HAP-1 (cell line): ENCODE results near the gene TRABD.

Experiments
- DNase-seq, 2 experiments: peaks; one replicate each; pipeline ENCODE4 v3.0.0-alpha.2; 2016 to 2020; ENCODE audit warnings: low spot score in 2 of 2
- H3K27me3 ChIP-seq: fragments of 250-450 bp; sonication (Bioruptor Pico); 2 replicates; pipeline ENCODE4 v1.5.1; 2020; ENCODE audit warnings: low read depth, mild to moderate bottlenecking, moderate library complexity
- H3K36me3 ChIP-seq: fragments of 250-450 bp; sonication (Bioruptor Pico); replicated peaks from 2 replicates; pipeline ENCODE4 v1.5.1; 2020; ENCODE audit warnings: mild to moderate bottlenecking
- H3K4me1 ChIP-seq: fragments of 250-450 bp; sonication (Bioruptor Pico); 2 replicates; pipeline ENCODE4 v1.5.1; 2020; ENCODE audit warnings: mild to moderate bottlenecking
- H3K4me3 ChIP-seq: fragments of 250-450 bp; sonication (Bioruptor Pico); 2 replicates; pipeline ENCODE4 v1.5.1; 2020; ENCODE audit warnings: mild to moderate bottlenecking, moderate library complexity
- H3K9me3 ChIP-seq: fragments of 250-450 bp; sonication (Bioruptor Pico); 2 replicates; pipeline ENCODE4 v1.5.1; 2020; ENCODE audit warnings: mild to moderate bottlenecking, moderate library complexity
- in situ Hi-C: fragments of 300-500 bp; cut with MboI; formaldehyde crosslinking; loops from 3 replicates; pipeline ENCODE4 v1.14.3; 2020; ENCODE audit warnings: low sequenced_read_pairs, inconsistent platforms, mixed read lengths

The TRABD gene

DNA sequence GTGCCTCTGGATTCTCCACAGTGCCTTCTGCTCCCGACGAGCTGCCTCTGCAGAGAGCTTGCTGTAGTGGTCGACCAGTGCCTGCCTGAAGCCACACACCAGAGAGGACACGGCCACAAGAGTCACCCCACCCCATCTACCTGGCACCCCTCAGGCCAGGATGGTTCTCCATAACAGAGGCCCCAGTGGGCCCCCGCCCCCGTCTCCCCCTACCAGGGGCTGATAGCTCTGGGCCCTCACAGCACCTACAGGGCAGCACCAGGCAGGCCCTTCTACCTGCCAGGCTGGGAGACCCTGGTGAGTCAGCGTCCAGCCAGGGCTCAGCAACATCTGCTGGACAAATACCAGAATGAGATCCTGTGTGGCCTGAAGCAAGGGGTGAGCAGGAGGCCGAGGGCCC lies 36.8 kb downstream of the TRABD start:
- Histone ChIP-seq H3K4me3 (no peak overlapping the region), H3K4me1 (no peaks in the 10 kb centered on the region), H3K36me3 (peaks cover 64% of the 10 kb centered on the region), H3K27me3 (no peaks in the 10 kb centered on the region), H3K9me3 (no peaks in the 10 kb centered on the region)
- in situ Hi-C loops = no loop called here
- DNase-seq = no peak

DNA sequence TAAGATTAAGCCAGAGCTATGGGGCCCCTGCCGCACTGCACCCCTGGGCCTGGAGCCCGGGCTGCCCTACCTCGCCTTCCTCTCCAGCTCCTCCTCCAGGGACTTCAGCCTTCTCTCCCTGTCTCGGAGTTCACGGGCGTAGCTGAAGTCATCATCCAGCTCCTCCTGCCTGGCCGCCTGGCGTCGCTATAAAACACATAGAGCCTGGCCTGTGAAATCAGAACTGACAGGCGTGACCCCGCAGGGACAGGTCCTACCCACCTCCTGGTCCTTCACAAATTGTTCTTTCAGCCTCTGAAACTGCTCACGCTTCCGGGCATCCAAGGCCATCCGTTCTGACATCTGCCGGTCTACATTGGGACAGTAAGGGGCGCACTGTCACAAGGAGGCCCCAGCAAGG lies 38.4 kb downstream of the TRABD start:
- H3K27me3 ChIP-seq = no peaks in the 10 kb centered on the region
- no peaks in the 10 kb centered on the region for H3K9me3 ChIP-seq
- no peak for DNase-seq
- no peaks in the 10 kb centered on the region for H3K4me1 ChIP-seq
- H3K4me3 ChIP-seq = no peak overlapping the region
- peaks cover 49% of the 10 kb centered on the region for H3K36me3 ChIP-seq
- in situ Hi-C loops = no loop called here

DNA sequence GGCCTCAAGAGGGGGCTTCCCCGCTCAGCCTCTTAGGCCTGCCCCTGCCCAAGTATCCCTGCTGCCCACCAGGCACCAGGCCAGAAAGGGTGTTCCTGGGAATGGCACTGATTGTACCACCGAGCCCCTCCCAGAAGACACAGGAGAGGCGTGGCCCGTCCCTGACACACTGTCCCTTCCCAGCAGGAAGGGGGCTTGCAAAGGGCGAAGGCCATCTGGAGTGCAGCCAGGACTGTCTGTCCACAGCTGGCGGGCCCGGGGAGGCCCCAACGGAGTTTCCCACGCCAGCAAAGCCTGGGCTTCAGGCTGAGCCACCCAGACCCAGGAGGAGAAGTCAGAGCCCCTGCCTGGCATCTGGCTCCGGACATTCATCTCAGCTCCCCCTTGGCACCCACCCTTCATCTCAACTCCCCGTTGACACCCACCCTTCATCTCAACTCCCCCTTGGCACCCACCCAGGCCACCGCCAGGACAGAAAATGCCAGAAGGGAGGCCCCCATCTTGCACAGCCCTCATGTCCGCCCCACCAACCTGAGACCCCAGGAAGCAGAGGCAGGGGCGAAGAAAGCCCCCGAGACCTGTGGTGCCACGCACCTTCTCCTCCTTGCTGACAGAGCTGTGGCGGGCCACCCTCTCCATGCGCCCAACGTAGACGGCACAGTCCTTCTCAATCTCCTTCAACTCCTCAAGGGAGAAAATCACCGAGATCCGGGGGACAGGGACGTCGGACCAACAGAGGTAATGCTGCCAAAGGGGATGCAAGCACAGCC lies 39.7 kb downstream of the TRABD start:
- in situ Hi-C loops = no loop called here
- H3K4me1 ChIP-seq = no peaks in the 10 kb centered on the region
- no peak for DNase-seq
- no peak overlapping the region for H3K4me3 ChIP-seq
- no peaks in the 10 kb centered on the region for H3K27me3 ChIP-seq
- no peaks in the 10 kb centered on the region for H3K9me3 ChIP-seq
- H3K36me3 ChIP-seq = peaks cover 45% of the 10 kb centered on the region

DNA sequence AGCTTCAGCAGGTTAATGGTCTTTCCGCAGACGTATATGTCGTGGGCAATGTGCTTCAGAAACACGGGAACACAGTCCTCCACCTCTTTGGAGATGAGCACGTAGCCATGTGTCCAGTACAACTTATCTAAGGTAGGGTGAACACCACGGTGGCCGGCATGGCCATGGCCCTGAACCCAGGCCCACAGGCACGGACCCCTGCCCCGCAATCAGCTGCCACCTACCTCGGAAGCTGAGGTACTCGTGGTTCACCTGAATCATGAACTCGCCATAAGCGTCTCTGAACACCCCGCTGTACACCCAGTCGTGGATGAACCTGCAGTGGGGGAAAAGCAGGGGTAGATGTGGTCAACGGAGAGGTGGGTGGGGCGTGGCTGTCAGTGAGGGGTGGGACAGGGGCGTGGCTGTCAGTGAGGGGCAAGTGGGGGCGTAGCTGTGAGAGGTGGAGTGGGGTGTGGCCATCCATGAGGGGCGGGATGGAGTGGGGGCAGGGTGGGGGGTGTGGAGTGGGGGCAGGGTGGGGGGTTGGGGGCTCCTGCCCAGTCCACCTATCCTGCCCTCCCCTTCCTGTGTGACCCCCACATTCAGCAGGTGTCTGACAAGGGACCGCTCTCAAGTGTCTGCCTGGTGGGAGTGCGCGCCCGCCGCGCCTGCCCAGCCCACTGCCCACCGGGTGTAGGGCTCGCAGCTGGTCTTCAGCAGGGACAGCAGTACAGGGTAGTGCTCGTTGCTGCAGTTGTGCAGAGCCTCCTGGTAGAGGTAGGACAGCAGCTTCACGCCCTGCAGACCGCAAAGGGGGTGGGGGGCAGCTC lies 40.6 kb downstream of the TRABD start:
- H3K9me3 ChIP-seq = no peaks in the 10 kb centered on the region
- H3K27me3 ChIP-seq = no peaks in the 10 kb centered on the region
- DNase-seq = no peak
- peaks cover 42% of the 10 kb centered on the region for H3K36me3 ChIP-seq
- in situ Hi-C loops = no loop called here
- no peaks in the 10 kb centered on the region for H3K4me1 ChIP-seq
- H3K4me3 ChIP-seq = no peak overlapping the region

DNA sequence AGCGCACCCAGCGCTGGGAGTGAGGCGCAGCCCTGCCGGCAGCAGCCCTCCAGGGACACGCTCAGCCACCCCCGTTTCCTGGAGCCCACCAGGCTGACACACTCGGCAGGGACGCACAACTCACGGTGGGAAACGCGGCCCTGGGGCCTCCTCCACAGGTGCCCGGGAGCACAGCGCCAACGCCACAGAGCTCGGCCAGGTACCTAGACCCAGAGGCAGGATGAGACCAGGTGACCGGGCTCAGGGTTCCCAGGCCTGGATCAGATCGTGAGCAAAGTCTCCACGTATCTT lies 41.1 kb downstream of the TRABD start:
- Histone ChIP-seq H3K4me3 (no peak overlapping the region), H3K4me1 (no peaks in the 10 kb centered on the region), H3K36me3 (peaks cover 36% of the 10 kb centered on the region), H3K9me3 (no peaks in the 10 kb centered on the region), H3K27me3 (no peaks in the 10 kb centered on the region)
- in situ Hi-C loops = no loop called here
- DNase-seq = no peak

DNA sequence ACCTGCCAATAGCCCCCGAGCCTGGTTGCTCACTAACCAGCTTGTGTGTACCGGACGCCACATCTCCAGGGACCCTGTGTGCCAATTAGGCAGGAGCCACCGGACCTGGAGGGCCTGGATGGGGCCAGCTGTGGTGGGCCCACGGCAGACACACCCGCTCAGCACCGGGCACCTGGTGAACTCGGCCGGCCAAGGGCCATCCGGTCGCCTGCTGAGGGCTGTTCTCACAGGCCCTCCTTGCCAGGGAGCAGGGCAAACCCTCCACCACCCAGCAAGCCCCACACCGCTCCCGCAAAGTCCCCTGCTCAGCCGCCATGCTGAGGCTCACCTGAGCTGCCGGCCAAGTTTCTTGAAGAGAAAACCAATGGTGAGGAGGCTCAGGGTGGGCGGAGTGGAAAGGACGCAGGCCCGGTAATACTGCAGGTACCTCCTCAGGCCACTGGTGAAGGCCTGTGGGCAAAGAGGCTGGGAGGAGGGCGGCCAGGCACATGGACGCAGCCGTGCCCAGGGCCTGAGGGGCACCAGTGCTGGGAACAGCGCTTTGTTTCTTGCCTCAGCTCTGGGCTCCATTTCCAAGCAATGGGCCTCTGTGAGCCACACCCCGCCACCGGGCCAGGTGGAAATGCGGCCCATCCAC lies 42.0 kb downstream of the TRABD start:
- no peaks in the 10 kb centered on the region for H3K9me3 ChIP-seq
- in situ Hi-C loops = no loop called here
- peaks cover 28% of the 10 kb centered on the region for H3K36me3 ChIP-seq
- no peaks in the 10 kb centered on the region for H3K4me1 ChIP-seq
- DNase-seq = no peak
- no peaks in the 10 kb centered on the region for H3K27me3 ChIP-seq
- H3K4me3 ChIP-seq = no peak overlapping the region

DNA sequence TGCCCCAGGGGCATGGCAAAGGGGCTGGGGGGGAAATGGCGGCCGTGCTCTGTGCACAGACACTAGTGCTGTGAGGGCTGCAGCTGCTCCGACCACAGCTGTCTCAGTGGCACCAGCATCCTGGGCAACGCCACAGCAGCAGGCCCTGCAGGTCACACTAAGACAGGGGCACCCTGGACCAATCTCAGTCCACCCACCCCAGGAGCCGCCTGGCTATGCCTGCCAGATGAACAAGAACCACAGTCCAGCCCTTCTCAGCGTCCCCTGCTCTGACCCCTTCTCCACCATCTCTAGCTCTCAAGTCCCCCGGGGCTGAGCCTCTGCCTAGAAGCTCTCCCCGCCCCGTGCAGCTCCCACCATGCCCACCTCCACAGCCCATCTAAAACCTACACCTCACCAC lies 42.7 kb downstream of the TRABD start:
- no peak overlapping the region for H3K4me3 ChIP-seq
- DNase-seq = no peak
- H3K27me3 ChIP-seq = no peaks in the 10 kb centered on the region
- H3K36me3 ChIP-seq = peaks cover 21% of the 10 kb centered on the region
- H3K9me3 ChIP-seq = no peaks in the 10 kb centered on the region
- in situ Hi-C loops = no loop called here
- no peaks in the 10 kb centered on the region for H3K4me1 ChIP-seq

DNA sequence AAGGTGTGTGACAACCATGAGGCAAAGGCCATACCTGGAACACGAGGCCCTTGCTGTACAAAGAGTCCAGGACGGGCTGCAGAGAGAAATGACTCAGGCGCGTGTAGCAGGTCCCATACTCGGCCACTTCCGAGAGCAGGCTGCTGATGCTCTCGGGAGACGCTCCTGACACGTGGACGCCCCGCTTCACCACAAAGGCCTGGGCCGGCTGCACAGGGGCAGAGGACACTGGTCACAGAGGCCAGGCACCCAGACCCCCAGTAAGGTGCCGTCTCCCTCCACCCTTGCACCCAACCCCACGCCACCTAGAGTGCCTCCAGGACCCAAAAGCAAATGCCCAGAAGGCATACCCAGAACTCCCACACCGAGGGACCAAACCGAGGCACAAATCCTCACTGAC lies 43.7 kb downstream of the TRABD start:
- no peak for DNase-seq
- in situ Hi-C loops = no loop called here
- H3K4me3 ChIP-seq = no peak overlapping the region
- H3K9me3 ChIP-seq = no peaks in the 10 kb centered on the region
- peaks cover 15% of the 10 kb centered on the region for H3K36me3 ChIP-seq
- H3K4me1 ChIP-seq = no peaks in the 10 kb centered on the region
- H3K27me3 ChIP-seq = no peaks in the 10 kb centered on the region

DNA sequence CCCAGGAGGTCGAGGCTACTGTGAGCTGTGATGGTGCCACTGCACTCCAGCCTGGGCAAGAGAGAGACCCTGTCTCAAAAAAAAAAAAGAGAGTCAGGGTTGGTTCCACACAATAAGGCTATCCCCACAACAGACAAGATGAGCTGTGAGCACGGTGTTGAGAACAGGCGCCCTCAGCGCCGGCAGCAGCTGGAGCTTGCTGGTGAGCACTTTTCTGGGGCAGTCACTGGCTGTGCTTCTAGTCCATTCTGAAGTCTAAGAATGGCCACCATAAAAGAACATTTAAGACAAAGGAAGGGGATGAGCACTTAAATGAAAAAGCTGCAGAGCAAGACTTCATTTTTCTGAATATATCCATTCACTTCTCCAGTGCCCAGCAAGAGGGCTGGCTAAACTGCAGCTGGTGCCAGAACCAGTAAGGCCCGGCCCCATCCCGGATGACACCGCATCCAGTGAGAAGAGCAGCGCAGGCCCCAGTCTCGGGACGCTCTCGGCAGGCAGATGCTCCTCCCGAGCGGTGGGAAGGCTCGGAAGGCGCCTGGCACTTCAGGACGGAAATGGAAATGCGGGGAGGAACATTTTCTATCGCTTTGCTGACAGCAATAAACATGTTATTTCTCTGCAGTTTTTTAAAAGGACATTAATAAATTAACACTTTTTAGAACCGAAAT lies 46.9 kb downstream of the TRABD start:
- Histone ChIP-seq H3K4me1 (no peaks in the 10 kb centered on the region), H3K36me3 (0 out of 2 replicates have a peak, but pooled peaks cover 6% of the 10 kb centered on the region), H3K9me3 (no peaks in the 10 kb centered on the region), H3K4me3 (no peak overlapping the region), H3K27me3 (no peaks in the 10 kb centered on the region)
- in situ Hi-C loops = no loop called here
- no peak for DNase-seq

DNA sequence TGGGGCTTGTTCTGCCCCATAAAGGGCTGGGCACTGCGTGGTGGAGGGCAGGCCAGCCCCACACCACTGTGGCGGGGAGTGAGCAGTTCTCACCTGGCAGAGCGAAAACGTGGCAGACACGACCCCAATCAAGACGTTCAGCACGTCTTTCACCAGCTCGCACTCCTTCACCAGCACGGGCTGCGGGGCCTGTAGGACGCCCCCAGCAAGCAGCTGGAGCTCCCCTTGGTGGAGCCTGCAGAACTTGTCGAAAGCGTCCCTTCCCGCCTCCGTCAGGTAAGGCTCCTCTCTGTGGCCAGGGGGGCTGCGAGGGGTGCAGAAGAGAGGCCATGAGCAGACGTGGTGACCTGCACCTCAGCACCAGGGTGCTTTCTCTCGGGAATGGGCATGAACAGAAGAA lies 47.5 kb downstream of the TRABD start:
- in situ Hi-C loops = no loop called here

DNA sequence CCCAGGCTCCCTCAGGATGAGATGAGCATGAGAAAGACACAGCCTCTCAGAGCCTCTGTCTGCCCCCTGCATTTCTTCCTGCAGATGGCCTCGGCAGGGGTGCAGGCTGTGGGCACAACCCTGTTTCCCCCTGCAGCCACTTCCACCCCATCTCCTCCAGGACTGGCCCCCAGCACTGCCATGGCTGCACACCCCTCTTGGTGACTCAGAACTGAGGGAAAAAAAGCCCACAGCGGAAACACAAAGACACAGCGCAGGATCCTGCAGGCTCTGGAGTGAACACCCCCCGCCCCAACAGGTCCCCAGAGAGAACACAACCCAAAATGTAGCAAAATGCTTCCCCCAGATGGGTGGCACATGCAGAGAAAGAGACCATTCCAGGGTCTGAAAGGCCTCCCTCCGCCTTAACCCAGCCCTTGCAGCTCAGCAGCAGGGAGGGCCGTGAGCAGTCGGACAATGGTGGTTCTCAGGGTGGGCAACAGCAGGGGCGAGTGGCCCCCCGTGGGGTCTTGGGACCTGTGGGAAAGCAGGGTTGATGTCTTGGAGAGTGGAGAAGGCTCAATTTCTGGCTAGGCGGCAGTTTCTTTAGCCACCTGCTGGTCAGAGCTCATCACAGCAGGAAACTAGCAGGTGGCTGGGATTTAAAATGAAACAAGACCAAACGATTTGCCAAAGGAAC lies 51.2 kb downstream of the TRABD start:
- Histone ChIP-seq H3K4me1 (peaks cover 3% of the 10 kb centered on the region; the same call in 1 of the 2 replicates), H3K4me3 (no peak overlapping the region), H3K36me3 (0 out of 2 replicates have a peak, but pooled peaks cover 5% of the 10 kb centered on the region), H3K9me3 (no peaks in the 10 kb centered on the region), H3K27me3 (no peaks in the 10 kb centered on the region)
- no peak for DNase-seq
- in situ Hi-C loops = no loop called here

More for the DNA sequence above, 47.5 kb downstream of the TRABD start:
- Histone ChIP-seq H3K36me3 (0 out of 2 replicates have a peak, but pooled peaks cover 6% of the 10 kb centered on the region), H3K4me3 (no peak overlapping the region), H3K27me3 (no peaks in the 10 kb centered on the region), H3K9me3 (no peaks in the 10 kb centered on the region), H3K4me1 (no peaks in the 10 kb centered on the region)
- DNase-seq = no peak

DNA sequence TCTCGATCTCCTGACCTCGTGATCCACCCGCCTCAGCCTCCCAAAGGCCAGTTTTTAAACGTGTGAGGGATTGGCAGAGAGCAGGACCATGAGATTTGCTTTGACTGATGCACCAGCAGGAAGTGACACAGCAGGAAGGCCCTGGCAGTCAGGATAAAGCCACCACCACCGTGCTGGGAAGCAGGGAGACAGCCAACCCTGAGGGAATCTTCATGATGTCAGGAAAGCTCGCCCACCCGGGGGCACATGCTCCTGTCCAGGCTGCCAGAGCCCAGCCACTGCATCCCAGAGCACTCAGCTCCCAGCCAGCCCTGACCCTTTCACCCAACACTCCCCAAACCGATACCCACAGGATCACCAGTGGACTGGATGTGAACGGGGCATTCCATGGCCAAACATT lies 53.0 kb downstream of the TRABD start:
- in situ Hi-C loops = no loop called here
- DNase-seq = no peak
- no peak overlapping the region for H3K4me3 ChIP-seq

DNA sequence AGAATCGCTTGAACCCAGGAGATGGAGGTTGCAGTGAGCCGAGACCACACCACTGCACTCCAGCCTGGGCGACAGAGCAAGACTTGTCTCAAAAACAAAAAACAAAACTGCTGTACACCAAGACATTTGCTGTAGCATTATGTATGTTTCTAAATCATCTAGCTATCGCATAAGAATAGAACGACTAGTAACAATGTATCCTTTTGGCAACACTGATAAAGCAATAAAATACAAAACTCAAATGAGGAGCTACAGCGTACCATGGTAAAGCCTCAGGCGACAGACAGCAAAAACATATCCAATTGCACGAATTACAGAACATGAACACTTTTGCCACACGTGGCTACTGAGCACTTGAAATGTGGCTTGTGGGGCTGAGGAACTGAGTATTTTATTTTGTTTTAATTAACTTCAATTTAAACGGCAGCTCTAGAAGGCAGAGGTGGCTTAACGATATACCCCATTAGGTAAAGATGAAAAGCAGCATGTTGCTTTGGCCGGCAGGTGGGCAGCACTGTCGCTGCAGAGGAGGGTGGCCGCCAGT lies 56.8 kb downstream of the TRABD start:
- Histone ChIP-seq H3K4me3 (peak overlapping the region; percentile 100), H3K4me1 (peaks cover 3% of the 10 kb centered on the region; the same call in 1 of the 2 replicates), H3K36me3 (peaks cover 31% of the 10 kb centered on the region), H3K27me3 (no peaks in the 10 kb centered on the region), H3K9me3 (no peaks in the 10 kb centered on the region)
- DNase-seq = peak in 1 of 2 experiments; percentile 11
- in situ Hi-C loops = no loop called here

More for the DNA sequence above, 53.0 kb downstream of the TRABD start:
- Histone ChIP-seq H3K36me3 (0 out of 2 replicates have a peak, but pooled peaks cover 5% of the 10 kb centered on the region), H3K4me1 (peaks cover 3% of the 10 kb centered on the region; the same call in 1 of the 2 replicates), H3K27me3 (no peaks in the 10 kb centered on the region), H3K9me3 (no peaks in the 10 kb centered on the region)
